Gastrocnemius medialis (tissue), 4 donors: Measurements from ENCODE around the gene MCF2L2.

Experiments used
- CTCF ChIP-seq, 5 experiments: fragments of 450-650 bp in 3 of 5; fragments of 200-600 bp in 2 of 5; sonication (generic) in 2 of 5; IDR thresholded peaks in 4 of 5; conservative IDR thresholded peaks in 1 of 5; 1 replicate in 4 of 5; 2 replicates in 1 of 5; pipeline ENCODE4 v1.5.1; 2016 to 2019; ENCODE audit warnings: antibody characterized with exemption in 5 of 5, mild to moderate bottlenecking in 3 of 5, moderate library complexity in 3 of 5
- POLR2A ChIP-seq, 2 donors: fragments of 450-650 bp; IDR thresholded peaks; one replicate each; pipeline ENCODE4 v1.6.1; 2017; ENCODE audit warnings: antibody characterized with exemption in 2 of 2, mild to moderate bottlenecking in 2 of 2, moderate library complexity in 2 of 2

DNA sequence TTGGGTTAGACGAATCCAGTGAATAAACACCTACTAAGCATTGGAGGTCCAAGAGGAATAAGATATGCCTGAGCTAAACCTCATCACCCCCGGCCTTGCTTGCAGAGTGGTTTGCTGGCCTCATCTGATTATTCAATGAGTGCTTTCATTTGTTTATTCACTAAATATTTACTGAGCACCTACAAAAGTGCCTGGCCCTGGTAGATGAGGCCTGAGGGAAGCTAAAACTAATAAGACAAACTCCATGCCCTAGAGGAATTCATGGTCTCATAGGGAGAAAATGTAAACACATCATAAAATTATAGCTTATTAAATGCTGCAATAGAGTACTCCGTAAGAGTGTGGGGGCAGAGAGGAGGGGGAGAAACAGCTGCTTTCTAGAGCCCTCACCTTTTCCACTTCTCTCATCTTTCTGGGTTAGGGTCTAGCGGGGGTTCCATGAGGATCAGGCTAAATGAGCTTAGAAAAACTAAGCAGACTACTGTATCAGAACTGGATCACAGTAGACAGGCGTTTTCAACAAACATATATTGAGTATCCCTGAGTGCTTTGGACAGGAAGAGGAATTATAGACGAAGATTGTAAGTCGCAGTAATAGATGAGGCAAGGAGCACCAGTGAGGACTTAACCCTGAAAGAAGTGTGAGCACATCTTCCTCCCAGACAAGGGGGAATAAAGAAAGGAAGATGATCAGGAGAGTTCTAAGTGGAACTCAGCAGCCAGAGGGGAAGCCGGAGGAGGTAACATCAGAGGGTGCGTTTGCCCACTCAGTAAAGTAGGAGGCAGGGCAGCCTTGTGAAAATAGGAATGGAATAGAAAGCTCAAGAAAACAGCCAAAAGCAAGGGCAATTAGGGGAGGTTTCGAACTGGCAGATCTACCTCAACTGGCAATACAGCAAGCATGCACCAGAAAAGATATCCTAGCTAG lies 234.4 kb downstream of the MCF2L2 start:
- no peak for TF ChIP-seq CTCF (IDR thresholded peaks at IDR 0.05 in 4 of 5, conservative IDR thresholded peaks at IDR 0.05 in 1 of 5)
- no peak for TF ChIP-seq POLR2A (IDR thresholded peaks at IDR 0.05)
